HUES48 (cell line): ENCODE results near the gene MED27.

ENCODE experiments used
- H3K27ac ChIP-seq: one replicate; pipeline ENCODE4 v1.7.0; 2013; ENCODE audit warnings: low read depth, low read length, inconsistent platforms
- H3K27me3 ChIP-seq: 2 replicates; pipeline ENCODE4 v1.6.1; 2013; ENCODE audit warnings: mild to moderate bottlenecking, low read length; ENCODE audit not compliant: control insufficient read depth, insufficient read depth
- H3K36me3 ChIP-seq: 2 replicates; pipeline ENCODE4 v1.6.1; 2013; ENCODE audit warnings: low read length; ENCODE audit not compliant: control insufficient read depth, insufficient read depth
- H3K4me1 ChIP-seq: 2 replicates; pipeline ENCODE4 v1.6.1; 2013; ENCODE audit warnings: mild to moderate bottlenecking, low read length; ENCODE audit not compliant: control insufficient read depth, insufficient read depth
- H3K4me3 ChIP-seq: 2 replicates; pipeline ENCODE4 v1.5.1; 2013; ENCODE audit warnings: mild to moderate bottlenecking, low read depth, low read length
- H3K9ac ChIP-seq: 2 replicates; pipeline ENCODE4 v1.6.1; 2013; ENCODE audit warnings: mild to moderate bottlenecking, low read depth, low read length, moderate library complexity
- H3K9me3 ChIP-seq: 2 replicates; pipeline ENCODE4 v1.6.1; 2013; ENCODE audit warnings: low read length; ENCODE audit not compliant: control insufficient read depth, insufficient read depth

The MED27 gene

GRCh38 chr9:131977109-131977838, 102.4 kb downstream of the MED27 start:
- Histone ChIP-seq H3K4me3 (no peak overlapping the region), H3K27ac (no peak overlapping the region), H3K27me3 (no peaks in the 10 kb centered on the region), H3K4me1 (no peaks in the 10 kb centered on the region), H3K36me3 (no peaks in the 10 kb centered on the region), H3K9me3 (no peaks in the 10 kb centered on the region), H3K9ac (no peak overlapping the region)

- H3K27ac ChIP-seq: no peak overlapping the region
- H3K4me3 ChIP-seq: no peak overlapping the region
Measured at GRCh38 chr9:131976157-131977108, 103.2 kb downstream of the MED27 start.

GRCh38 chr9:131972889-131973288, 106.8 kb downstream of the MED27 start:
- Histone ChIP-seq H3K27ac (no peak overlapping the region), H3K4me3 (no peak overlapping the region), H3K4me1 (no peaks in the 10 kb centered on the region), H3K36me3 (no peaks in the 10 kb centered on the region), H3K9me3 (no peaks in the 10 kb centered on the region), H3K27me3 (no peaks in the 10 kb centered on the region), H3K9ac (no peak overlapping the region)

More at GRCh38 chr9:131976157-131977108, 103.2 kb downstream of the MED27 start:
- H3K36me3 ChIP-seq: no peaks in the 10 kb centered on the region
- H3K27me3 ChIP-seq: no peaks in the 10 kb centered on the region
- H3K9ac ChIP-seq: no peak overlapping the region
- H3K4me1 ChIP-seq: no peaks in the 10 kb centered on the region
- H3K9me3 ChIP-seq: no peaks in the 10 kb centered on the region

GRCh38 chr9:131971482-131972074, 108.1 kb downstream of the MED27 start:
- Histone ChIP-seq H3K4me1 (peaks cover 4% of the 10 kb centered on the region), H3K36me3 (no peaks in the 10 kb centered on the region), H3K9me3 (no peaks in the 10 kb centered on the region), H3K27ac (no peak overlapping the region), H3K4me3 (no peak overlapping the region), H3K27me3 (peaks cover 6% of the 10 kb centered on the region), H3K9ac (no peak overlapping the region)

- H3K9me3 ChIP-seq: no peaks in the 10 kb centered on the region
- no peak overlapping the region for H3K9ac ChIP-seq
- no peak overlapping the region for H3K27ac ChIP-seq
Measured at GRCh38 chr9:131969469-131969989, 110.1 kb downstream of the MED27 start.

GRCh38 chr9:131968632-131969031, 111.0 kb downstream of the MED27 start:
- no peak overlapping the region for H3K4me3 ChIP-seq
- no peak overlapping the region for H3K27ac ChIP-seq
- peaks cover 25% of the 10 kb centered on the region for H3K27me3 ChIP-seq
- peaks cover 19% of the 10 kb centered on the region for H3K4me1 ChIP-seq
- H3K9ac ChIP-seq: no peak overlapping the region
- H3K9me3 ChIP-seq: no peaks in the 10 kb centered on the region
- H3K36me3 ChIP-seq: no peaks in the 10 kb centered on the region

More at GRCh38 chr9:131969469-131969989, 110.1 kb downstream of the MED27 start:
- Histone ChIP-seq H3K4me3 (no peak overlapping the region), H3K4me1 (peaks cover 19% of the 10 kb centered on the region), H3K27me3 (peaks cover 17% of the 10 kb centered on the region), H3K36me3 (no peaks in the 10 kb centered on the region)

- H3K9ac ChIP-seq: no peak overlapping the region
- H3K4me3 ChIP-seq: no peak overlapping the region
- H3K4me1 ChIP-seq: peaks cover 20% of the 10 kb centered on the region
- H3K36me3 ChIP-seq: no peaks in the 10 kb centered on the region
- no peak overlapping the region for H3K27ac ChIP-seq
- H3K27me3 ChIP-seq: peaks cover 44% of the 10 kb centered on the region
- H3K9me3 ChIP-seq: no peaks in the 10 kb centered on the region
Measured at GRCh38 chr9:131965841-131966240, 113.8 kb downstream of the MED27 start.

- Histone ChIP-seq H3K4me1 (peaks cover 23% of the 10 kb centered on the region), H3K27me3 (peaks cover 44% of the 10 kb centered on the region), H3K36me3 (no peaks in the 10 kb centered on the region), H3K27ac (peak overlapping the region; percentile 1), H3K9ac (no peak overlapping the region), H3K4me3 (no peak overlapping the region), H3K9me3 (no peaks in the 10 kb centered on the region)
Measured at GRCh38 chr9:131965103-131965502, 114.6 kb downstream of the MED27 start.

- Histone ChIP-seq H3K27ac (no peak overlapping the region), H3K4me3 (no peak overlapping the region), H3K9me3 (no peaks in the 10 kb centered on the region), H3K27me3 (peaks cover 44% of the 10 kb centered on the region), H3K4me1 (peaks cover 23% of the 10 kb centered on the region), H3K36me3 (no peaks in the 10 kb centered on the region), H3K9ac (no peak overlapping the region)
Measured at GRCh38 chr9:131963072-131964030, 116.3 kb downstream of the MED27 start.

GRCh38 chr9:131961496-131961880, 118.2 kb downstream of the MED27 start:
- Histone ChIP-seq H3K9ac (no peak overlapping the region), H3K36me3 (no peaks in the 10 kb centered on the region), H3K4me1 (peaks cover 19% of the 10 kb centered on the region), H3K27me3 (peaks cover 39% of the 10 kb centered on the region), H3K4me3 (no peak overlapping the region), H3K9me3 (no peaks in the 10 kb centered on the region), H3K27ac (no peak overlapping the region)
